GOT3 (cell line): ENCODE data around the gene CHRNA7.
"Not testable (repeated sequence)": the region's sequence is repeated elsewhere in the genome, so short reads cannot be mapped to it uniquely, and the experiment has no call there.

Experiments used
- DNase-seq: peaks from one replicate; lab custom pipeline; 2025; ENCODE audit warnings: mixed read lengths; lab: John Stamatoyannopoulos, UW

CHRNA7 gene

DNA sequence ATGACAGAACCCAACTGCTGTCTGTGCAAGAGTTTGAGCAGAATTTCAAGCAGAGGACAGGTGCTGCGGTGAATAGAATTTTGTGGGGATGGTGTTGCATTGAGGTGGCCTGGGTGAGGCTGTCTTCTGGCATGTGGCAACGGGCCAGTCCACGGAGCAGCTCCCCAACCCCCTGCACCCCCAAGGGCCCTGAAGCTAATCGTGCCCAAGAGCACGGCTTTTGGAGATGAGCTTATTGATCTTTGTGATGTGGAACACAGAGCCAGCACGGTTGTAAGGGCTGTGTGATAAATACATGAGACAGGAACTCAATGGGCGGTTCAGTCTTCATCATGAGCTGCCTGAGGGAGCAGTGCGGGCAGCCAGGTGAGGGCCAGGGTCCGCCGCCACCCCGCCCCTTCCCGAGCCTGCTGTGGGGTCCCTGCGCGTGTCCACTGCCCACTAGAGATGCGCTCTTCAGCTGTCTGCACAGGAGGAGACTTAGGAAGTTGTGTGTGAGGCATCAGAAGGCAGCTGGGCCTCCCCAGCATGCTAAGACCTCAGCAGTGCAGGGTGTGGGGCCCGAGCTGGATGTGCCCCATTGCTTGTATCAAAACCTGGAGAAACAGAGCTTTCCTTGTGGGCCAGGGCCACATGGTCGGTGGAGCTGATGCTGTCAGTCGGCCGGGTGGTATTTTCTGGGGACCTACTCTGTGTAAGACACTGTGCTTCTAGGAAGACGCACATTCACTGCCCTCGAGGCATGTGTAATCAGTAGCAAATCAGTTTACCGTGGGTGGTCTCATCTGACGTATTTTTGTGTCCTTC is 90.5 kb downstream of the CHRNA7 start:
- no peak for DNase-seq

DNA sequence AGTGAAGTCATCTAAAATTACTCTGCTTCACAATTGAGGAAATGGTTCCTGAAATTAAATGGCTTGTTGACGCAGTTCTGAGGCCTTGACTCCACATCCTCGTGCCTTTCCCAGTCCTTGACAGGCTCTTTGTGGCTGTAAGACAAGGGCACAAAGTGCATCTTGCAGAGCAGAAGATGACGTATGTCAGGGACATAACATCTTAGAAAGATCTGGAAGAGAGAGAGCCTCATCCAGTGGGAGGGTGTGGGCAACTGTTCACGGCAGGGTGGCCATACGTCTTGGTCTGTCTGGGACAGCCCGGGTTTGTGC is 91.0 kb downstream of the CHRNA7 start:
- DNase-seq = no peak

- DNase-seq = no peak
These were observed 91.7 kb downstream of the CHRNA7 start for GRCh38 chr15:32122013-32122412.

DNA sequence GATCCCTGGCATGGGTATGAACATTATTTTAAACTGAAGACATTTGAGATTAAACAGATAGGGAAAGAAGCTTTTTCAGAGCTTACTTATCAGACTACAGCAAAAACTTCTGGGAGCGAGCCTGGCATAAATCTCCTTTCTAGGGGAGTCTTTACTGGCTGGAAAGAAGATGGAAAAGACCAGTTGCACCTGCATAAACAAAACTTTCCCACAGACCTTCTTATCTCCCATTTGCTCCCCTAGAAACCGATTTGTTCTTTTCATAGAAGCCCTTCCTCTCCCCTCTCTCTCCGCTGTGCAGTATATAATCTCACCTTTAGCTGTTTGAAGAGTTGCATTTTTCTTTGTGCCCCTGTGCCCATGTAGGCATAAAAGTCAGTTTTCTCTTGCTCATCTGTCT is 93.2 kb downstream of the CHRNA7 start:
- no peak for DNase-seq

- DNase-seq = no peak
These were observed 94.4 kb downstream of the CHRNA7 start for GRCh38 chr15:32124726-32125125.

- DNase-seq = no peak
These were observed 95.3 kb downstream of the CHRNA7 start for GRCh38 chr15:32125595-32125994.

DNA sequence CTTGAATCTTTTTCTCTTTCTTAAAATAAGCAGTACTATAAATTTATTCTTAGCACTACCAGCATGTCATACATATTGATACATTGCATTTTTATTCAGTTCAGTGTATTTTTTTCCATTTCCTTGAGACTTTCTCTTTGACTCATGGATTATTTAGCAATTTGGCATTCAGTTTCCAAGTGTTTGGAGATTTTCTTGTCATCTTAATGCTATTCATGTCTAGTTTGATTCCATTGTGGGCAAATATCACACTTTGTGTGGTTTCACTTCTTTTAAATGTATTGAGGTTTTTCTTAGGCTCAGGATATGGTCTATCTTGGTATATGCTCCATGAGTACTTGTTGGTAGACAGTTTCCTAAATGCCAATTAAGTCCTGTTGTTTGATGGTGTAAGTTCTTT is 99.5 kb downstream of the CHRNA7 start:
- no peak for DNase-seq

- DNase-seq = no peak
These were observed 100.5 kb downstream of the CHRNA7 start for GRCh38 chr15:32130823-32131222.

DNA sequence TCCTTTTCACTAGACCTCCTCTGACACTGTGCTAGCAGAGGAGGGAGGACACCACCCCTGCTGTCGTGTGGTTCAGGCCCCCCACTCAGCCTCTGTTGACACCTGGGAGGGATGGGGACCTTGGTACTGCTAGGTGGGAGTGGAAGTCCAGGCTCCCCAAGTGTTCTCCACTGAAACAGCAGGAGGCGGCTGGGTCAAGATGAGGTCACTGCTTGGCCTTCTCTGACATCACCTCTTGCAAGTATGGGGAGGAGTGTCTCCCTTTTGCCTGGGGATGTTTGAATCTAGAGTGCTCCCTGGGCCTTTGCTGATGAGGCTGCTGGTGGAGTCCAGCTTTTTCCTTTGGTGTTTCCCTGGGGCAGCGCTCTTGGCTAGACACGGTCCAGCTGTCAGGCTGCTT is 101.5 kb downstream of the CHRNA7 start:
- DNase-seq = no peak

GRCh38 chr15:32132859-32133258 is 102.5 kb downstream of the CHRNA7 start:
- no peak for DNase-seq

DNA sequence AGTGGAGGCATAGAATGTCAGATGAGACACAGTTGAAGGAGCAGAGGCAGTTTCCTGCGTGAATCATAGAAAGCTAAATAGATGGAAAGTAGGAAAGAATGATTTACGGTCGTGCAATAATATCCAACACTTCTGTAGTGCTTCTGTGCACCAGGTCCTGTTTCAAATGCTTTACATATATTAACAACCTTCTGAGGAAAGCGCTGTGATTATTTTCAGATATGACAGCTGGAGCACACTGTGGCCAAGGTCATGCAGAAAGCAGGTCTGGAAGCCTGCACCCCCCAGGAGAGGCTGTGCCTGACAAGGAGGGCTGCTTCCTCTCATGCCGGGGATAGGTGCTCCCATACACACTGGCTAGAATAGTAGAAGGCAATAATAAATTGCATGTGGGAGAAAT is 104.5 kb downstream of the CHRNA7 start:
- DNase-seq = no peak

DNA sequence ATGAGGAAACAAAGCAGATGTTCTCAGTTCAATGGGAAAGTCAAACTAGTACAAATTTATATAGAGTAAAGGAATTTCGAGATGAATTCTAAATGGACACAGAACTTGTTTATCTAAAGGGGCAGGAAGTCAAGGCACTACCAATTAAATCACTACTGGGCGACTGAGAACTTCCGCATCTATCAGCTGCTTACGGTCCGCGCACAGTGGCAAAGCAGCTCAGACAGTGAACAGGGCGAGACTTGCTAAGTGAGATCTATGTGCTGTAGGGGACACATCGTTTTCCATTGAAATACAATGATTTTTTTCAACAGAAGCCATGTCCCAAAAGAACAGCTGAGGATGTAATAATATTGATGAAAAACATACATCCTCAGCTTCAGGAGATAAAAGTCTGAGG is 105.0 kb downstream of the CHRNA7 start:
- DNase-seq = no peak

- DNase-seq = not testable (repeated sequence)
These were observed 115.2 kb downstream of the CHRNA7 start for GRCh38 chr15:32145512-32145911.

DNA sequence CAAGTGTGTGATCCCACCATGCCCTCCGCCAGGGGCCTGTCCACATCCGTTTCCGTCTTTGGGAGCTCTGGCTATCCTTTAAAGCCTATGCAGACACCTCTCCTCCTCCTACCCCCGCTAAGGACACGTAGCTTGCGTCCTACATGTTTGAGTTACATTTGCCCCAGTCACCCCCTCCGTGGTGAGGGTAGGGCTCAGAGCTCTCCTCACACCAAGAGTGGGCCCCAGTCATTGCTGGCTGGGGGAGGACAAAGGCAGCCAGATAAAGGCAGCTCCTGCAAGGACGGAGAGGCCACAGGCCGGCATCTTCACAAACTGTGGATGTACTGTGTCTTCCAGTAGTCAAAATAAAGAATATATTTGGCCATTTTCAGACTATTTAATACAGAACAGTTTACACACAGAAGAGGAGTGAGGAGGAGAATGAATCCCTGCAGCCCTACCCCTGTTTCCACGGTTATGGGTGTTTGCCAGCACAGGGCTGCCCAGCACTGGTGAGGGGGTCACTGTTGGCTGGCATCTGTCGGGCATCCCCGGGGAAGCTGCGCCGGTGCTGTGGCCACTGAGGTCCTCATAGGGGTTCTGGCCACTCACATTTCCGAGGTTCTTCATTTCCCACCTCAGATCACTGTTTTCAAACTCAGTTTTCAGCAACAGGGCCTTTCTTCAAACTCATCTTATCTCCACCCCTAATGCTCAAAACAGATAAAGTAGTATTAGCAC is 118.7 kb downstream of the CHRNA7 start:
- no peak for DNase-seq

GRCh38 chr15:32152574-32152973 is 122.3 kb downstream of the CHRNA7 start:
- no peak for DNase-seq

DNA sequence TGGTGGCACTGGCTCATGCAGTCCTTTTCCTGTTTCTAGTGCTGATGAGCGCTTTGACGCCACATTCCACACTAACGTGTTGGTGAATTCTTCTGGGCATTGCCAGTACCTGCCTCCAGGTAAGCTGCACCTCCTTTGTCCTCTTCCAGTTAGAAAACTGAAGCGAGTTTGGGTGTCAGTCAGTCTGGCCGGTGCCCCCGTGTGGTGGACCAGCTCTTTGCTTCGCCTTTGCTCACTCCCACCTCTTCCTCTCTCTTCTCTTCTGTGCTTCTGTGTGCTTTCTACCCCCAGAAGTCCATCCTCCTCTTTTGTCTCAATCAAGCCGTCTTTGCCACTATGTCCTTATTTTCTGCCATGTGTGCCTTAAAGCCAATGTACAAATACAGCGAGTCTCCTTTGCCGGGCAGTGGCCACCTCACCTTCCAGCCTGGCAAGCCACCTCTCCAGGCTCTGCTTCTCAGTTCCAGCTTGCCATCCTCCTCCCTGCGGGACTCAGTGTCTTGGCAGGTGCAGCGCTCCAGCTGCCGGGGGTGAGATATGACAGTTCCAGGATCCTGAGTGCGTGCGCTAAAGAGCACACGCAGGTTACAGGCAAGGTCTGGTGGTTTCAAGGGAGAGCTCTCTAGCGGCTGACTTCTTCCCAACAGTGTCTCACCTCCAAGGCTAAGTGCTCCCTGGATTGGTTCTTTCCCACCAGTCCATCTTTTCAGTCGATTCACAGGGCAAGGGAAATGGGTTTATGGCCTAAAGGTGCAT is 123.7 kb downstream of the CHRNA7 start:
- DNase-seq = not testable (repeated sequence)

GRCh38 chr15:32162143-32162542 is 131.8 kb downstream of the CHRNA7 start:
- DNase-seq = not testable (repeated sequence)

DNA sequence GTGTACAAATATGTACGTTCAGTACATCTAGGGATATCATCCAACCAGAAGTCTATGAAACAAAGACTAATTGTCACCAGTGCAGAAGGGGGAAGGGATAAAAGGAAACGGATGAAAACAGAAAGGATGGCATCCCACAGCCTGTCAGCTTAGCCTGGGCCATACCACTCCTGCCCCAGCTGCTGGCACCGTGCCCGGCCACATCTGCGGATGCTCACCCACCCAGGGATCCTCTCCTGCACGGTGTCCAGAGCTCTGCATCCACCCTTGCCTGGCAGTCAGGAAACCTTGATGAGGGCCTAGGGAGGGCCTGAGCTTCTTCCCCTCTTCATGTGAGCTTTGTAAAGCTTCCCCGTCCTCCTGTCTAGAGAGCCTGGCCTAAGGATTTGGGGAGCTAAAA is 133.8 kb downstream of the CHRNA7 start:
- DNase-seq = not testable (repeated sequence)

DNA sequence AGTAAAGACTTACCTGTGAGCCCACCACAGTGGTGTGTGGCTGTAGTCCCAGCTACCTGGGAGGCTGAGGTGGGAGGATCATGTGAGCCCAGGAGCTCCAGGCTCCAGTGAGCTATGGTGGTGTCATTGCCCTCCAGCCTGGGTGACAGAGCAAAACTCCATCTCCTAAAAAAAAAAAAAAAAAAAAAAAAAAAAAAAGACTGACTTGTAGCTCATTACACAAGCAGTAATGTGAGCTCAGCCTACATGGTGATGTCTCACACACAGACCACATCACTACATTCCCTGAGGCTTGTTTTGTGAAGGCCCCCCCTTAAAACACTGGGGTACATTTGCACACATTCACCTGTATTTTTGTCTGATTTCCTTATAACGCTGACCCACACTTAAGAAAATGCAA is 134.4 kb downstream of the CHRNA7 start:
- not testable (repeated sequence) for DNase-seq

DNA sequence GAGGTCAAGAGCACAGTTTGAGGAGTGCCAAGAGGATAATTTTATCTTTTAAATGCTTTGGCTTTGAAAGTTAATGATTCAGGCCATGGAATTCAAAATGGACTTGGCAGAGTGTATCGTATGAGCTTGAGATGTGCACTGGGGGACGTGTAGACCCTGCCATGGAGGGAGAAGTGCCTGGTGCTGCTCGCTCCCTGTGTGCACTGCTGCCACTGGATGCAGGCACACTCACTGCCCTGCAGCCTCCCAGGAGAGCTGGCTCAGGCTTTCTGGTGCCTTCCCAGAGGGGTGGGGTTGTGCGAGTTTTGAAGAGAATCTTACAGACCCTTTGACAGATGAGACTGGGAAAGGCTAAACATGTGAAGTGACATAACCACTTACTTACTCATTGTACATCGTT is 135.5 kb downstream of the CHRNA7 start:
- not testable (repeated sequence) for DNase-seq

DNA sequence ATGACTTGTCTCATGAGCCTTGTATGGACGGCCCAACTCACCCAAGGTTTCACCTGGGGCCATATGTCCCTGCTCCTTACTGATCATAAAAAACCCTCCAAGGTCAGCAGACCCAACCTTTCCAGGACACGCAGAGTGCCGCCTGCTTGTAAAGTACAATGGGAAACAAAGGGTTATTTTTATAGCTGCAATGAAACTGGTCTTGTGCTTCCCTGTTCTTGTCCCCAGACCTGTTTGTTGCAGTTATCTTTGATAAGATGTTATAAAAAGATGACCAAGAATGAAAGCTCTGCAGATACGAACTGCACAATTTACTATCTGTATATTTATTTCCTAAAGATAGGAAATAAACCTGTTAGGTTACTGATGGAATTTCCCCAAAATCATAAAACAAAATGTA is 136.0 kb downstream of the CHRNA7 start:
- not testable (repeated sequence) for DNase-seq

DNA sequence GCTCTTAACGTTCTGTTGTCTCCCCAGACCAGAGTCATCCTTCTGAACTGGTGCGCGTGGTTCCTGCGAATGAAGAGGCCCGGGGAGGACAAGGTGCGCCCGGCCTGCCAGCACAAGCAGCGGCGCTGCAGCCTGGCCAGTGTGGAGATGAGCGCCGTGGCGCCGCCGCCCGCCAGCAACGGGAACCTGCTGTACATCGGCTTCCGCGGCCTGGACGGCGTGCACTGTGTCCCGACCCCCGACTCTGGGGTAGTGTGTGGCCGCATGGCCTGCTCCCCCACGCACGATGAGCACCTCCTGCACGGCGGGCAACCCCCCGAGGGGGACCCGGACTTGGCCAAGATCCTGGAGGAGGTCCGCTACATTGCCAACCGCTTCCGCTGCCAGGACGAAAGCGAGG is 137.6 kb downstream of the CHRNA7 start:
- not testable (repeated sequence) for DNase-seq

DNA sequence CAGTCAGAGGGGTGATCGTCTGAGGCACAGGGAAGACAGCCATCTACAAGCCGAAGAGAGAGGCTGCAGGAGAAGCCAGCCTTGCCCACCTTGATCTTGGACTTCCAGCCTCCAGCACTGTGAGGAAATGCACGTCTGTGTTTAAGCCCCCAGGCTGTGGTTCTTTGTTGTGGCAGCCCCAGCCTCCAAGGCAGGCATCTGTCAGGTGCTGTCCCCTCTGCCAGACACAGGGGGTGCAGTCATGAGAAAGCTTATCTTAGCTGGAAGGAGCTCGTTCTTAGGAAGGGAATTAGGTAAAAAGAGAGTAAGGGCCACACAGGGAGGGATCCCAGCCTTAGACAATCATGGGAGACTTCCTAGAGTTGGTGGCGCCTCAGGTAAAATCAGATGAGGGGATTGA is 150.3 kb downstream of the CHRNA7 start:
- DNase-seq = not testable (repeated sequence)
